ENCODE data around the gene GFPT2. TPM values are rescaled to one million over a fixed set of nuclear protein-coding genes. Genes with fewer than 3 reads are reported as not detected.

The GFPT2 gene
- total RNA-seq, 1 donor from 2014 or later, result 0.62 TPM

DNA sequence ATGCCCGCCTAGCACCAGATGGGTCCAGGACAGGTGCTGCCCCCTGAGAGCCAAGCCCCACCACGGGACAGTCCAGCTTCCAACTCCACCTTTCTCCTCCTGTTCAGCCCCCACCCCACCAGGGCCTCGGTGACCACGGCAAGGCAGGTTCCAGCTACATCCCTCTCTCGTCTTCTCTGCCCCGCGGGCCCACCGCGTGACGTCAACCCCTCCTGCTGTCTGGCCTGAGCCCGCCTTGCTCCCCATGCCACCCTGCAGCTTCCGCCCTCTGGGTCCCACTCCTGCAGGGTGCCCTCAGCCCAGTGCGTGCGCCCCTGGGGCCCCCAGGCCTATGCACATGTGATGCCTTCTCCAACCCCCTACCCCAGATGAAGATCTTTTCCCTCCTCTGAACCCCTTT, 6.8 kb downstream of the GFPT2 start:
- Mint-ChIP-seq H3K4me3 (no peak overlapping the region), H3K9me3 (no peaks in the 10 kb centered on the region), H3K27ac (no peak overlapping the region), H3K4me1 (no peaks in the 10 kb centered on the region), H3K27me3 (peaks cover 23% of the 10 kb centered on the region), H3K36me3 (ENCODE audit: low read depth) (no peaks in the 10 kb centered on the region)
- ChIA-PET POLR2A (no interaction called here), CTCF (no interaction called here)
- DNase-seq (no peak), ATAC-seq (ENCODE audit: low read depth) (no peak)
- TF ChIP-seq, protein P1, sequence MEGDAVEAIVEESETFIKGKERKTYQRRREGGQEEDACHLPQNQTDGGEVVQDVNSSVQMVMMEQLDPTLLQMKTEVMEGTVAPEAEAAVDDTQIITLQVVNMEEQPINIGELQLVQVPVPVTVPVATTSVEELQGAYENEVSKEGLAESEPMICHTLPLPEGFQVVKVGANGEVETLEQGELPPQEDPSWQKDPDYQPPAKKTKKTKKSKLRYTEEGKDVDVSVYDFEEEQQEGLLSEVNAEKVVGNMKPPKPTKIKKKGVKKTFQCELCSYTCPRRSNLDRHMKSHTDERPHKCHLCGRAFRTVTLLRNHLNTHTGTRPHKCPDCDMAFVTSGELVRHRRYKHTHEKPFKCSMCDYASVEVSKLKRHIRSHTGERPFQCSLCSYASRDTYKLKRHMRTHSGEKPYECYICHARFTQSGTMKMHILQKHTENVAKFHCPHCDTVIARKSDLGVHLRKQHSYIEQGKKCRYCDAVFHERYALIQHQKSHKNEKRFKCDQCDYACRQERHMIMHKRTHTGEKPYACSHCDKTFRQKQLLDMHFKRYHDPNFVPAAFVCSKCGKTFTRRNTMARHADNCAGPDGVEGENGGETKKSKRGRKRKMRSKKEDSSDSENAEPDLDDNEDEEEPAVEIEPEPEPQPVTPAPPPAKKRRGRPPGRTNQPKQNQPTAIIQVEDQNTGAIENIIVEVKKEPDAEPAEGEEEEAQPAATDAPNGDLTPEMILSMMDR (IDR thresholded peaks at IDR 0.05), result no peak
- intact Hi-C loops (cut with micrococcal nuclease), result no loop called here

DNA sequence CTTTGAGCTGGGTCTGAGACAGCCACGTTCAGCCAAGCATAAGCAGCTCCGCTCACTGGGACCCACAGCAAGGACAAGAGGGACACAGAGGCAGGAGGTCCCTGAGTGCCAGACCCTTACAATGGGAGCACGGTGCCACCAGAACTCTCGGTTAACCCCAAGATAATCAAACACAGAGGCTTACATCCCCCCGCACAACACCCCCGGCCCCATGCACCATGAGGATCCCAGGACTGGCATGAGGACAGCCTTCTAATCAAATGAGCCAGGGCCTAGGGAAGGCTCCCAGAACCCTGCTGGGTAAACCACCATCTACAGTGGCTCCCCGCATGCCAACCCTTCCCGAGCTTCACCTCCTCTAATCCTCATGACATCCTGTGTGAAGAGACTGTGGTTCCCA, 7.4 kb downstream of the GFPT2 start:
- Mint-ChIP-seq H3K4me1 (no peaks in the 10 kb centered on the region), H3K36me3 (ENCODE audit: low read depth) (no peaks in the 10 kb centered on the region), H3K27ac (no peak overlapping the region), H3K27me3 (peaks cover 17% of the 10 kb centered on the region), H3K9me3 (no peaks in the 10 kb centered on the region), H3K4me3 (no peak overlapping the region)
- ATAC-seq (ENCODE audit: low read depth) (no peak), DNase-seq (no peak)
- ChIA-PET POLR2A (no interaction called here), CTCF (no interaction called here)
- intact Hi-C loops (cut with micrococcal nuclease), result no loop called here
- TF ChIP-seq, protein P1 (IDR thresholded peaks at IDR 0.05), result no peak

DNA sequence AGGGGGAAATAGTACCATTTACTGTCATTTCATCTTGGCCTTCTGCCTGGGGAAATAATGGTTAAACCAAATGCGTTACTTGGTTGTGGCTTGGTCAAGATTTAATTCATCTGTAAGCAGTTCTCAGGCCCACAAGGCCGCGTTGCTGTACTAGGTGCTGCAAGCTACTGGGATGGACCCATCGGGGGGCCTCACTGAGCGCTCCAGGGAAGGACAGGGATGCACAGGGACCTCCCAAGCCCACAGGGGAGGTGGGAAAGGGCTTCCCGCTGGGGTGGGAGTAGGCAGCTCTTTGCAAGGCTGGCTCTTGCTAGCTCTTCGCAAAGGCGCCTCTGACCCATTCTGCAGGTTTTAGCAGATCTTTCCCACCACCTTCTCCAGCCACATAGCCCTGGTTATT, 8.0 kb downstream of the GFPT2 start:
- H3K27me3 Mint-ChIP-seq, result peaks cover 11% of the 10 kb centered on the region
- no peak for DNase-seq
- no peaks in the 10 kb centered on the region for H3K9me3 Mint-ChIP-seq
- H3K36me3 Mint-ChIP-seq (ENCODE audit: low read depth), result no peaks in the 10 kb centered on the region
- H3K27ac Mint-ChIP-seq, result no peak overlapping the region
- ChIA-PET POLR2A (no interaction called here), CTCF (no interaction called here)
- H3K4me3 Mint-ChIP-seq, result no peak overlapping the region
- TF ChIP-seq, protein P1 (IDR thresholded peaks at IDR 0.05), result no peak
- ATAC-seq (ENCODE audit: low read depth), result no peak
- H3K4me1 Mint-ChIP-seq, result no peaks in the 10 kb centered on the region
- intact Hi-C loops (cut with micrococcal nuclease), result no loop called here

DNA sequence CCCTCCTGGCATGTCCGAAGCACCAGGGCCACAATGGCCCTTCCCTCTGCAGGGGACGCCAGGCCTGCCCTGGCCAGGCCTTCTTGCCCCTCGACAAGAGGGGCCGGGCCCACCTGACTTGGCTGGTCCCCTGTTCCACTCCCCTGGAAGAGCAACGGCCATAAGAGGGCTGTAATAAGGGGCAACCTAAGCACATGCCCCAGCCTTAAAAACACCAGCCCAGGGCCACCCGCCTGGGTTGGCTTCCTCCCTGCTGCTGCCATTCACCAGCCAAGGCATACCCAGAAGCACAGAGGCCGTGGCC, 8.5 kb downstream of the GFPT2 start:
- no peak overlapping the region for H3K27ac Mint-ChIP-seq
- ATAC-seq (ENCODE audit: low read depth) (no peak), DNase-seq (no peak)
- no peaks in the 10 kb centered on the region for H3K4me1 Mint-ChIP-seq
- intact Hi-C loops (cut with micrococcal nuclease), result no loop called here
- ChIA-PET POLR2A (no interaction called here), CTCF (no interaction called here)
- TF ChIP-seq, protein P1 (IDR thresholded peaks at IDR 0.05), result no peak
- no peak overlapping the region for H3K4me3 Mint-ChIP-seq
- no peaks in the 10 kb centered on the region for H3K9me3 Mint-ChIP-seq
- peaks cover 9% of the 10 kb centered on the region for H3K27me3 Mint-ChIP-seq
- H3K36me3 Mint-ChIP-seq (ENCODE audit: low read depth), result no peaks in the 10 kb centered on the region

DNA sequence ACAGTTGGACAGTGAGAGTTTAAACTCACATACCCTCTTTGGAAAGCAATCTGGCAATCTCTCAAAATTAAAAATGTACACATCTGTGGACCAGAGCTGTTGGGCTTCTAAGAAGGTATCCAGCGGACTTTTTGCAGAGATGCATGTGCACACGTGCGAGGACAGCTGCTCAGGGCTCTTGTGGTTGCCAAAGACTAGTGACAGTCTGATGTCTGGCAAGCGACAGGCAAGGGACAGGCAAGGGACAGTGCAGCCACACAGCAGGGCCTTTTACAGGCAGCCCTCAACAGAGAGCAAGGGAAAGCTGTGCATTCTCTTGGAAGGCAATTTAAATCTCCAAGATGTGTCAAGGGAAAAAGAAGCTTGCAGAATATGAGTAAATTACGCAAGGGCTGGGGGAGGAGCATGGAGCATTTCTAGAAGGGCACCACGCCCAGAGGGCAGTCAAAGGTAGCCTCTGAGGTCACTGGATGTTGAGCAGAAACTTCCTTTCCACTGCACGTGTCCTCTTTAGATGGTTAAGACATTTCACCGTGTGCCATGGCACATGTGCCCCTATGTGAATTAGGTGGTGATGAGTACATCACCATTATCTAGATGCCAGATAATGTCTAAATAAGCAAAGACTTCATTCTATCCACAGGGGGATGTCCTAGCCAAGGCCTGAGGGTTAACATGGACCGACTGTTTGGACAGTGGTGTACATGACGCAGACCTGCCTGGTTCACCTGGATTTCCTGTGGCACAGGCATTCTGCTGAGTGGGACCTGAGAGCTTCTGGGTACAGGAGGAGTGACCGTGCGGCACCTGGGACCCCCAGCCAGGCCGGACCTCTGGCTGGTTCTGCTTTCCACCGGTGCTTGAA, 9.1 kb downstream of the GFPT2 start:
- DNase-seq (no peak), ATAC-seq (ENCODE audit: low read depth) (no peak)
- no peaks in the 10 kb centered on the region for H3K36me3 Mint-ChIP-seq (ENCODE audit: low read depth)
- TF ChIP-seq, protein P1 (IDR thresholded peaks at IDR 0.05), result no peak
- POLR2A ChIA-PET, result interaction anchor here (0.6 kb wide), 2 partner anchors 51 to 1801 kb away, joined by 4 to 7 read pairs; no protein-coding TSS in a partner anchor
- intact Hi-C loops (cut with micrococcal nuclease), result no loop called here
- CTCF ChIA-PET, result no interaction called here
- H3K27me3 Mint-ChIP-seq, result peaks cover 6% of the 10 kb centered on the region
- no peaks in the 10 kb centered on the region for H3K9me3 Mint-ChIP-seq
- H3K4me3 Mint-ChIP-seq, result no peak overlapping the region
- no peak overlapping the region for H3K27ac Mint-ChIP-seq
- H3K4me1 Mint-ChIP-seq, result no peaks in the 10 kb centered on the region

All from activated B cell treated with CpG ODN at 0.5 μM for 24 hours (primary cell).